HepG2 (cell line): ENCODE data around the gene FGGY. TPM values are rescaled to one million over a fixed set of nuclear protein-coding genes. Genes with fewer than 3 reads are reported as not detected.

Source experiments
- HES4 ChIP-seq: sonication (generic); formaldehyde crosslinking; IDR thresholded peaks from 2 replicates; pipeline ENCODE4 v1.9.0; 2021; ENCODE audit warnings: mild to moderate bottlenecking, missing genetic modification reagents, borderline replicate concordance
- HNF4G ChIP-seq, 2 experiments: sonication (generic) in 1 of 2; formaldehyde crosslinking in 1 of 2; IDR thresholded peaks; 2 replicates each; pipeline versions ENCODE4 v1.4.0 to v1.6.1; 2011 to 2020; ENCODE audit warnings: borderline replicate concordance in 2 of 2, low read depth in 2 of 2, mild to moderate bottlenecking in 2 of 2, low read length in 1 of 2, missing genetic modification reagents in 1 of 2, moderate library complexity in 1 of 2
- KLF15 ChIP-seq: sonication (generic); formaldehyde crosslinking; IDR thresholded peaks from 2 replicates; pipeline ENCODE4 v1.8.1; 2023; ENCODE audit warnings: borderline replicate concordance, mild to moderate bottlenecking, inconsistent platforms, missing genetic modification reagents, mixed read lengths
- KLF16 ChIP-seq, 2 experiments: sonication (generic) in 1 of 2; formaldehyde crosslinking in 1 of 2; IDR thresholded peaks; 2 replicates each; pipeline versions ENCODE4 v1.6.1 to v1.8.0; 2016 to 2023; ENCODE audit warnings: missing genetic modification reagents in 2 of 2, missing compliant biosample characterization in 1 of 2
- MAFK ChIP-seq, 2 experiments: IDR thresholded peaks in 1 of 2; conservative IDR thresholded peaks in 1 of 2; 2 replicates each; pipeline ENCODE4 v1.6.1; 2011; ENCODE audit warnings: improper control_type of control experiment in 2 of 2, low read length in 2 of 2
- ZNF549 ChIP-seq: sonication (generic); formaldehyde crosslinking; IDR thresholded peaks from 2 replicates; pipeline ENCODE4 v1.5.0; 2020; ENCODE audit warnings: missing genetic modification reagents
- ZNF747 ChIP-seq: sonication (generic); formaldehyde crosslinking; IDR thresholded peaks from 2 replicates; pipeline ENCODE4 v1.8.1; 2023; ENCODE audit warnings: missing genetic modification reagents, mild to moderate bottlenecking, borderline replicate concordance
- ZNF782 ChIP-seq: sonication (generic); formaldehyde crosslinking; IDR thresholded peaks from 2 replicates; pipeline ENCODE4 v1.4.0; 2020; ENCODE audit warnings: missing genetic modification reagents, mild to moderate bottlenecking, borderline replicate concordance
- polyA plus RNA-seq, 8 experiments: library from polyadenylated mRNA; depleted of rRNA in 3 of 8; stranded (reverse) in 7 of 8; unstranded in 1 of 8; fragments of >200 nt; fragmentation: Illumina TruSeq in 4 of 8; extraction: Trizol in 4 of 8; gene quantifications; 2 replicates each; pipeline versions ENCODE4 v1.2.1 to v1.2.3, GENCODE V29; 2011 to 2016; ENCODE audit warnings: low read depth in 4 of 8, missing spikeins in 1 of 8, mixed read lengths in 1 of 8; ENCODE audit not compliant: insufficient read depth in 1 of 8
- total RNA-seq, 5 experiments: library from RNA; depleted of rRNA; stranded (reverse); fragments of >200 nt; fragmentation: Illumina TruSeq; extraction: Trizol; gene quantifications; 2 replicates each; pipeline ENCODE4 v1.2.3, GENCODE V29; 2016; ENCODE audit warnings: low read depth in 1 of 5
- TF ChIP-seq, protein P1 (sequence below): sonication (generic); formaldehyde crosslinking; IDR thresholded peaks from 2 replicates; pipeline ENCODE4 v1.4.0; 2020; ENCODE audit warnings: missing genetic modification reagents
- TF ChIP-seq, protein P2 (sequence below), 2 experiments: IDR thresholded peaks; 2 replicates each; pipeline ENCODE4 v1.6.1; 2011 to 2012; ENCODE audit warnings: low read length in 2 of 2, borderline replicate concordance in 1 of 2, low read depth in 1 of 2, mild to moderate bottlenecking in 1 of 2, moderate library complexity in 1 of 2
- TF ChIP-seq, protein P3 (sequence below): IDR thresholded peaks from 2 replicates; pipeline ENCODE4 v1.6.1; 2016; ENCODE audit warnings: missing biosample characterization, missing genetic modification reagents, low read depth
- TF ChIP-seq, protein P4 (sequence below): IDR thresholded peaks from 2 replicates; pipeline ENCODE4 v1.6.1; 2012; ENCODE audit warnings: low read depth, low read length, improper control_type of control experiment
- TF ChIP-seq, protein P5 (sequence below): sonication (generic); formaldehyde crosslinking; IDR thresholded peaks from 2 replicates; pipeline ENCODE4 v1.4.0; 2020; ENCODE audit warnings: missing genetic modification reagents
- TF ChIP-seq, protein P6 (sequence below): sonication (generic); formaldehyde crosslinking; IDR thresholded peaks from 2 replicates; pipeline ENCODE4 v1.8.0; 2022; ENCODE audit warnings: mild to moderate bottlenecking, missing genetic modification reagents, borderline replicate concordance

Gene FGGY
- total and polyA plus RNA-seq, 2 of the 13 experiments (the other 11 are each of a cell fraction or from before 2014, with no cell fraction given), result 15.7 to 27.5 TPM

DNA sequence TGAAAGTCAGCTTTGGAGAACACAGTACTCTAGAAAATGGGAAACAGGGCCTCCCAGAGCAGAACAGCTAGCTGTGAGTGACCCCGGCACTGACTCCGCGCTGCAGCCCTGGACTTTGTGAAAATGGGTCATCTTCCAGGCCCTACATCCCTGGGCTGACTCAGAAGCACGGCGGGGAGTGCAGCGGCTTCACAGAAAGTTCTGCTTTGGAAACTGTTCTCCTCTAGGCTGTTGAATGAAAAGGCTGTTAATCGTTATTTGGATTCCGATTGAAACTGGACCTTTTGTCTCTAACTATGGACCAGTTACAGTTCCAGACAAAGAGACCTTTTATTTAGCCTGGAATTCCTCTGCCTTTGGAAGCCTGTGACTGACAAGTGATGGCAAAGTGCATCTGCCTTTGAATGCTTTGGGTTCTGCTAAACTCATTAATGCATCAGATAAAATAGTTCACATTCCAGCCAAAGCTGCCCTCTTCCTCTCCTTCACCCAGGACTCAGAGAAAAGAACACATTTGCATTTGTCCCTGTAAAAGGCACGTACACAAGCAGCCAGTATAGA lies 372.9 kb downstream of the FGGY start (continued):
- TF ChIP-seq, protein P1, sequence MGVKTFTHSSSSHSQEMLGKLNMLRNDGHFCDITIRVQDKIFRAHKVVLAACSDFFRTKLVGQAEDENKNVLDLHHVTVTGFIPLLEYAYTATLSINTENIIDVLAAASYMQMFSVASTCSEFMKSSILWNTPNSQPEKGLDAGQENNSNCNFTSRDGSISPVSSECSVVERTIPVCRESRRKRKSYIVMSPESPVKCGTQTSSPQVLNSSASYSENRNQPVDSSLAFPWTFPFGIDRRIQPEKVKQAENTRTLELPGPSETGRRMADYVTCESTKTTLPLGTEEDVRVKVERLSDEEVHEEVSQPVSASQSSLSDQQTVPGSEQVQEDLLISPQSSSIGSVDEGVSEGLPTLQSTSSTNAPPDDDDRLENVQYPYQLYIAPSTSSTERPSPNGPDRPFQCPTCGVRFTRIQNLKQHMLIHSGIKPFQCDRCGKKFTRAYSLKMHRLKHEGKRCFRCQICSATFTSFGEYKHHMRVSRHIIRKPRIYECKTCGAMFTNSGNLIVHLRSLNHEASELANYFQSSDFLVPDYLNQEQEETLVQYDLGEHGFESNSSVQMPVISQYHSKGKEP (CRISPR knock-in tag), result no peak
- TF ChIP-seq, protein P2, sequence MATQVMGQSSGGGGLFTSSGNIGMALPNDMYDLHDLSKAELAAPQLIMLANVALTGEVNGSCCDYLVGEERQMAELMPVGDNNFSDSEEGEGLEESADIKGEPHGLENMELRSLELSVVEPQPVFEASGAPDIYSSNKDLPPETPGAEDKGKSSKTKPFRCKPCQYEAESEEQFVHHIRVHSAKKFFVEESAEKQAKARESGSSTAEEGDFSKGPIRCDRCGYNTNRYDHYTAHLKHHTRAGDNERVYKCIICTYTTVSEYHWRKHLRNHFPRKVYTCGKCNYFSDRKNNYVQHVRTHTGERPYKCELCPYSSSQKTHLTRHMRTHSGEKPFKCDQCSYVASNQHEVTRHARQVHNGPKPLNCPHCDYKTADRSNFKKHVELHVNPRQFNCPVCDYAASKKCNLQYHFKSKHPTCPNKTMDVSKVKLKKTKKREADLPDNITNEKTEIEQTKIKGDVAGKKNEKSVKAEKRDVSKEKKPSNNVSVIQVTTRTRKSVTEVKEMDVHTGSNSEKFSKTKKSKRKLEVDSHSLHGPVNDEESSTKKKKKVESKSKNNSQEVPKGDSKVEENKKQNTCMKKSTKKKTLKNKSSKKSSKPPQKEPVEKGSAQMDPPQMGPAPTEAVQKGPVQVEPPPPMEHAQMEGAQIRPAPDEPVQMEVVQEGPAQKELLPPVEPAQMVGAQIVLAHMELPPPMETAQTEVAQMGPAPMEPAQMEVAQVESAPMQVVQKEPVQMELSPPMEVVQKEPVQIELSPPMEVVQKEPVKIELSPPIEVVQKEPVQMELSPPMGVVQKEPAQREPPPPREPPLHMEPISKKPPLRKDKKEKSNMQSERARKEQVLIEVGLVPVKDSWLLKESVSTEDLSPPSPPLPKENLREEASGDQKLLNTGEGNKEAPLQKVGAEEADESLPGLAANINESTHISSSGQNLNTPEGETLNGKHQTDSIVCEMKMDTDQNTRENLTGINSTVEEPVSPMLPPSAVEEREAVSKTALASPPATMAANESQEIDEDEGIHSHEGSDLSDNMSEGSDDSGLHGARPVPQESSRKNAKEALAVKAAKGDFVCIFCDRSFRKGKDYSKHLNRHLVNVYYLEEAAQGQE (IDR thresholded peaks at IDR 0.05; ENCODE audit: borderline replicate concordance in 1 of 2, low read depth in 1 of 2, low read length in 2 of 2), result no peak
- TF ChIP-seq MAFK (conservative IDR thresholded peaks at IDR 0.05 in 1 of 2, IDR thresholded peaks at IDR 0.05 in 1 of 2; ENCODE audit: low read length in 2 of 2) (no peak), ZNF549 (CRISPR knock-in tag) (no peak), KLF16 (CRISPR knock-in tag; IDR thresholded peaks at IDR 0.05) (0 out of 4 replicates have a peak, but pooled peaks of 1 of the 2 experiments have one; percentile 23), KLF15 (CRISPR knock-in tag) (no peak), HNF4G (IDR thresholded peaks at IDR 0.05; ENCODE audit: borderline replicate concordance, low read depth, low read length) (peak; percentile 38; the same call in 1 of the 2 replicates), HNF4G (CRISPR knock-in tag; IDR thresholded peaks at IDR 0.05; ENCODE audit: borderline replicate concordance, low read depth) (no peak), ZNF747 (CRISPR knock-in tag) (peak; percentile 18; the same call in 1 of the 2 replicates), ZNF782 (CRISPR knock-in tag) (no peak), HES4 (no peak)
- TF ChIP-seq, protein P3, sequence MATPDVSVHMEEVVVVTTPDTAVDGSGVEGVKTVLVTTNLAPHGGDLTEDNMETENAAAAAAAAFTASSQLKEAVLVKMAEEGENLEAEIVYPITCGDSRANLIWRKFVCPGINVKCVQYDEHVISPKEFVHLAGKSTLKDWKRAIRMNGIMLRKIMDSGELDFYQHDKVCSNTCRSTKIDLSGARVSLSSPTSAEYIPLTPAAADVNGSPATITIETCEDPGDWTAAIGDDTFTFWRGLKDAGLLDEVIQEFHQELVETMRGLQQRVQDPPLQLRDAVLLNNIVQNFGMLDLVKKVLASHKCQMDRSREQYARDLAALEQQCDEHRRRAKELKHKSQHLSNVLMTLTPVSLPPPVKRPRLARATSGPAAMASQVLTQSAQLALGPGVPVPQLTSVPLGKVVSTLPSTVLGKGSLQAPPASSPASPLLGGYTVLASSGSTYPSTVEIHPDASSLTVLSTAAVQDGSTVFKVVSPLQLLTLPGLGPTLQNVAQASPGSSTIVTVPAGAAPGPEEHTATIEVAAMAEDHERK (CRISPR knock-in tag), result no peak
- TF ChIP-seq, protein P4, sequence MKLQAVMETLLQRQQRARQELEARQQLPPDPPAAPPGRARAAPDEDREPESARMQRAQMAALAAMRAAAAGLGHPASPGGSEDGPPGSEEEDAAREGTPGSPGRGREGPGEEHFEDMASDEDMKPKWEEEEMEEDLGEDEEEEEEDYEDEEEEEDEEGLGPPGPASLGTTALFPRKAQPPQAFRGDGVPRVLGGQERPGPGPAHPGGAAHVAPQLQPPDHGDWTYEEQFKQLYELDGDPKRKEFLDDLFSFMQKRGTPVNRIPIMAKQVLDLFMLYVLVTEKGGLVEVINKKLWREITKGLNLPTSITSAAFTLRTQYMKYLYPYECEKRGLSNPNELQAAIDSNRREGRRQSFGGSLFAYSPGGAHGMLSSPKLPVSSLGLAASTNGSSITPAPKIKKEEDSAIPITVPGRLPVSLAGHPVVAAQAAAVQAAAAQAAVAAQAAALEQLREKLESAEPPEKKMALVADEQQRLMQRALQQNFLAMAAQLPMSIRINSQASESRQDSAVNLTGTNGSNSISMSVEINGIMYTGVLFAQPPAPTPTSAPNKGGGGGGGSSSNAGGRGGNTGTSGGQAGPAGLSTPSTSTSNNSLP, result peak; percentile 96
- TF ChIP-seq, protein P5, sequence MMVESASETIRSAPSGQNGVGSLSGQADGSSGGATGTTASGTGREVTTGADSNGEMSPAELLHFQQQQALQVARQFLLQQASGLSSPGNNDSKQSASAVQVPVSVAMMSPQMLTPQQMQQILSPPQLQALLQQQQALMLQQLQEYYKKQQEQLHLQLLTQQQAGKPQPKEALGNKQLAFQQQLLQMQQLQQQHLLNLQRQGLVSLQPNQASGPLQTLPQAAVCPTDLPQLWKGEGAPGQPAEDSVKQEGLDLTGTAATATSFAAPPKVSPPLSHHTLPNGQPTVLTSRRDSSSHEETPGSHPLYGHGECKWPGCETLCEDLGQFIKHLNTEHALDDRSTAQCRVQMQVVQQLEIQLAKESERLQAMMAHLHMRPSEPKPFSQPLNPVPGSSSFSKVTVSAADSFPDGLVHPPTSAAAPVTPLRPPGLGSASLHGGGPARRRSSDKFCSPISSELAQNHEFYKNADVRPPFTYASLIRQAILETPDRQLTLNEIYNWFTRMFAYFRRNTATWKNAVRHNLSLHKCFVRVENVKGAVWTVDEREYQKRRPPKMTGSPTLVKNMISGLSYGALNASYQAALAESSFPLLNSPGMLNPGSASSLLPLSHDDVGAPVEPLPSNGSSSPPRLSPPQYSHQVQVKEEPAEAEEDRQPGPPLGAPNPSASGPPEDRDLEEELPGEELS (CRISPR knock-in tag), result peak; percentile 52
- TF ChIP-seq, protein P6, sequence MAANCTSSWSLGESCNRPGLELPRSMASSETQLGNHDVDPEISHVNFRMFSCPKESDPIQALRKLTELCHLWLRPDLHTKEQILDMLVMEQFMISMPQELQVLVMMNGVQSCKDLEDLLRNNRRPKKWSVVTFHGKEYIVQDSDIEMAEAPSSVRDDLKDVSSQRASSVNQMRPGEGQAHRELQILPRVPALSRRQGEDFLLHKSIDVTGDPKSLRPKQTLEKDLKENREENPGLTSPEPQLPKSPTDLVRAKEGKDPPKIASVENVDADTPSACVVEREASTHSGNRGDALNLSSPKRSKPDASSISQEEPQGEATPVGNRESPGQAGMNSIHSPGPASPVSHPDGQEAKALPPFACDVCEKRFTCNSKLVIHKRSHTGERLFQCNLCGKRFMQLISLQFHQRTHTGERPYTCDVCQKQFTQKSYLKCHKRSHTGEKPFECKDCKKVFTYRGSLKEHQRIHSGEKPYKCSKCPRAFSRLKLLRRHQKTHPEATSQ (CRISPR knock-in tag), result 0 out of 2 replicates have a peak, but pooled peaks have one; percentile 68
